ENCODE results near the gene ACO2. TPM values are rescaled to one million over a fixed set of nuclear protein-coding genes. Genes with fewer than 3 reads are reported as not detected.

Gene ACO2
- total RNA-seq, 1 experiment from 2014 or later: 66.6 TPM

GRCh38 chr22:41513391-41513790 is 44.5 kb downstream of the ACO2 start:
- Histone ChIP-seq H2BK5ac (ENCODE audit: insufficient read length, low read length) (peak overlapping the region; percentile 57), H3K9me3 (ENCODE audit: control insufficient read depth, low read depth, low read length) (no peaks in the 10 kb centered on the region), H4K20me1 (ENCODE audit: control insufficient read depth, insufficient read depth, insufficient read length) (no peaks in the 10 kb centered on the region), H2BK20ac (ENCODE audit: low read depth, low read length, poor library complexity, severe bottlenecking) (no peak overlapping the region), H2BK120ac (ENCODE audit: low read depth, low read length, poor library complexity, severe bottlenecking) (no peak overlapping the region), H4K8ac (replicated peaks; ENCODE audit: insufficient read length, low read depth, low read length) (no peak overlapping the region), H3K56ac (ENCODE audit: insufficient read length, low read depth, low read length) (no peak overlapping the region), H3K4me2 (ENCODE audit: insufficient read depth, insufficient read length, low read length) (no peak overlapping the region), H2AFZ (ENCODE audit: low read length) (no peak overlapping the region), H3K23me2 (ENCODE audit: insufficient read length, low read depth, low read length, poor library complexity, severe bottlenecking) (no peaks in the 10 kb centered on the region), H3K79me2 (ENCODE audit: insufficient read depth, low read length) (no peaks in the 10 kb centered on the region), H3K4ac (ENCODE audit: low read depth, low read length) (no peak overlapping the region), H3K27ac (ENCODE audit: insufficient read length, low read depth, low read length) (no peak overlapping the region), H3K79me1 (ENCODE audit: insufficient read depth, low read depth, low read length, poor library complexity, severe bottlenecking) (no peaks in the 10 kb centered on the region), H3K27me3 (ENCODE audit: insufficient read depth, low read length) (no peaks in the 10 kb centered on the region), H4K5ac (ENCODE audit: insufficient read length, low read depth, low read length) (no peak overlapping the region), H3K23ac (ENCODE audit: insufficient read length, low read depth, low read length) (no peak overlapping the region), H3T11ph (ENCODE audit: low read length) (no peak overlapping the region), H3K14ac (ENCODE audit: insufficient read depth, low read length) (no peak overlapping the region; the same call in 1 of the 2 replicates), H3K4me1 (ENCODE audit: insufficient read depth, low read length) (peaks cover 5% of the 10 kb centered on the region; the same call in 1 of the 2 replicates), H3K9ac (ENCODE audit: extremely low read depth, insufficient read length, low read length) (no peak overlapping the region), H4K91ac (ENCODE audit: insufficient read length, low read depth, low read length) (no peak overlapping the region), H2BK12ac (ENCODE audit: insufficient read length, low read depth, low read length) (peak overlapping the region; percentile 39), H3K18ac (ENCODE audit: insufficient read length, low read depth, low read length) (peak overlapping the region; percentile 7), H2AK5ac (ENCODE audit: insufficient read length, low read length) (no peak overlapping the region), H2BK15ac (ENCODE audit: low read depth, low read length) (no peak overlapping the region)
- DNase-seq: no peak
- Mint-ChIP-seq H3K4me3 (peak overlapping the region in 1 of 2 experiments; percentile 56; a peak in 1 of 5 replicates), H3K27ac (peak overlapping the region; percentile 72 to 98 (median 91); a peak in 5 of 7 replicates), H3K27me3 (ENCODE audit: low read depth) (no peaks in the 10 kb centered on the region), H3K9me3 (no peaks in the 10 kb centered on the region), H3K4me1 (peaks cover 19 to 21% of the 10 kb centered on the region in 2 experiments), H3K36me3 (ENCODE audit: insufficient read depth in 1 of 3, low read depth in 3 of 3) (peaks cover 20 to 42% (median 40%) of the 10 kb centered on the region in 3 experiments; a peak in 6 of 7 replicates)
- no peak for TF ChIP-seq CTCF (conservative IDR thresholded peaks at IDR 0.05)
- no CpG with 5 or more reads among the region's 5 CpGs for WGBS (ENCODE audit: extremely low coverage, insufficient read length, low lambda C conversion rate)

All from H9 (cell line).